T-helper 1 cell treated with Interleukin-12 subunit alpha and Interleukin-12 subunit beta and Interleukin-4 antibody, amounts not matched to agents 30 μg/mL and 1 μg/mL, for 36 hours (primary cell): ENCODE results near the gene IFNL4.
"Not testable (repeated sequence)": the region's sequence is repeated elsewhere in the genome, so short reads cannot be mapped to it uniquely, and the experiment has no call there.

Source experiments
- H3K27ac Mint-ChIP-seq: one replicate; pipeline ENCODE4 v1.8.0; 2021; ENCODE audit warnings: mild to moderate bottlenecking, mixed read lengths
- H3K27me3 Mint-ChIP-seq: one replicate; pipeline ENCODE4 v1.8.0; 2021; ENCODE audit warnings: low read depth, mixed read lengths
- H3K36me3 Mint-ChIP-seq: one replicate; pipeline ENCODE4 v1.8.0; 2021; ENCODE audit warnings: low read depth, mixed read lengths
- H3K4me1 Mint-ChIP-seq: one replicate; pipeline ENCODE4 v1.8.0; 2021; ENCODE audit warnings: low read depth, mixed read lengths
- H3K4me3 Mint-ChIP-seq: one replicate; pipeline ENCODE4 v1.8.0; 2021; ENCODE audit warnings: mild to moderate bottlenecking, moderate library complexity, mixed read lengths
- H3K9me3 Mint-ChIP-seq: one replicate; pipeline ENCODE4 v1.8.0; 2021; ENCODE audit warnings: mixed read lengths

The IFNL4 gene

DNA sequence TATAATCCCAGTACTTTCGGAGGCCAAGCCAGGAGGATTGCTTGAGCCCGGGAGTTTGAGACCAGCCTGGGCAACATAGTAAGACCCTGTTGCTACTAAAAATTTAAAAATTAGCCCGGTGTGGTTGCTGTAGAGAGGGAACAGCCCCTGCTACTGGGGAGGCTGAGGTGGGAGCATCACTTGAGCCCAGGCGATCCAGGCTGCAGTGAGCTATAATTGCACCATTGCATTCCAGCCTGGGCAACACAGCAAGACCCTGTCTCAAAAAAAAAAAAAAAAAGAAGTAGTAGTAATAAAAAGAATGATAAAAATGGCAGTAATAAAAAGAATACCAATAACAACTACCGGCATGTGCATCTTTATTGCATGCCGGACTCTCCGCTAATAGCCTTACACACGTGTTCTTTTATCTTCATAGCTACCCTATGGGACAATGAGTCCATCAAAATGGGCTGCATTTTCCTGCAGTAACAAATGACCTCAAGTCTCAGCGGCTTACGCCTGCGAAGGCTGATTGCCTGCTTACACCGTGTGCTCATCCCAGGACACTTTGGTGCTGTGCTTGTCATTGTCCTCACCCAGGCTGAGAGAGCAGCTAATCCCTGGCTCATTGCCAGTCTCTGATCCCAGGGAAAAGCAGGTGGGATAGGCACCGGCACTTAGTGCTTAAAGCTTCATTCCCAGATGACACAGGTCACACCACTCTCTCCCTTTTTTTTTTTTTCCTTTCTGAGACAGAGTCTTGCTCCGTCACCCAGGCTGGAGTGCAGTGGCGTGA is 30.2 kb downstream of the IFNL4 start:
- Mint-ChIP-seq H3K36me3 (no peaks in the 10 kb centered on the region), H3K4me1 (peaks cover 2% of the 10 kb centered on the region), H3K4me3 (no peak overlapping the region), H3K27me3 (peaks cover 18% of the 10 kb centered on the region), H3K27ac (no peak overlapping the region), H3K9me3 (no peaks in the 10 kb centered on the region)

DNA sequence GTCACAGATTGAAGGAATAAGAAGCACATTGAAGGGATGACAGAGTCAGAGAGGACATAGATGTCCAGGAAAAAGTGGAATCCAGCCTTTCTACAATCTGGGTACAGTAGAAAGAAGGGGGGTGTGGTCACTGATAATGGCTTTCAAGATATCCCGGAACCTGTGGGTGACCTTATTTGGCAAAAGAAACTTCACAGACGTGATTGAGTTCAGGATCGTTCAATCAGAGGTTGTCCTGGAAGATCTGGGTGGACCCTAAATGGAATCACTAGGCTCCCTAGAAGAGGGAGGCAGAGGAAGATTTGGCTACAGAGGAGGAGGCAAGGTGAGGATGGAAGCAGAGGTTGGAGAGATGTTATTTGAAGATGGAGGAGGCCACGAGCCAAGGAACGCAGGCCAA is 31.6 kb downstream of the IFNL4 start:
- Mint-ChIP-seq H3K27ac (no peak overlapping the region), H3K36me3 (no peaks in the 10 kb centered on the region), H3K27me3 (peaks cover 15% of the 10 kb centered on the region), H3K4me3 (no peak overlapping the region), H3K4me1 (peaks cover 2% of the 10 kb centered on the region), H3K9me3 (no peaks in the 10 kb centered on the region)

DNA sequence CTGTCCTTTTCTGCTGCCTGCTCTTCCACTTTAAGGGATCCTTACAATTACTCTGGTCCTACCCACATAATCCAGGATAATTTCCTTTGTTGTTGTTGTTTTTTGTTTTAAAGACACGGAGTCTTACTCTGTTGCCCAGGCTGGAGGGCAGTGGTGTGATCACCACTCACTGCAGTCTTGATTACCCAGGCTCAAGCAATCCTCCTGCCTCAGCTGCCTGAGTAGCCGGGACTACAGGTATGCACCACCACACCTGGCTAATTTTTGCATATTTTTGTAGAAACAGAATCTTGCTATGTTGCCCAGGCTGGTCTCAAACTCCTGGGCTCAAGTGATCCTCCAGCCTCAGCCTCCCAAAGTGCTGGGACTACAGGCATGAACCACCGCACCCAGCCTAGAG is 33.3 kb downstream of the IFNL4 start:
- H3K27ac Mint-ChIP-seq, H3K4me3 Mint-ChIP-seq, H3K27me3 Mint-ChIP-seq, H3K36me3 Mint-ChIP-seq, H3K9me3 Mint-ChIP-seq, H3K4me1 Mint-ChIP-seq: not testable (repeated sequence)

DNA sequence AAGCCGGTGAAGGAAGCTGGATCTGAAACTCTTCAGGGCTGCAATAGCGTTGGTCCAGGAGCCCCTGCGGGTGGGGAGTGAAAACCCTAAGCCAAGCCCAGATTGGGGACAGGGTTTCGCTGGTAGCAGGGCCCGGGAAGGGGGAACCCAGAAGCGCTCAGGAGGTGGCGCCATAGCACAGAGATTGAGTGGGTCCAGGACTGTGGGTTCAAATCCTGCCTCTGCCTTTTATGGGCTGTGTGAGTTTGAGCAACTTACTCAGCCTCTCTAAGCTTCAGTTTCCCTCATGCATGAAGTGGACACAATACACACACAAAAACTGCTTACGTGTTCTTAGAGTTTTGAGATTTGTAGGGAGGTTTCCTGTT is 36.3 kb downstream of the IFNL4 start:
- H3K9me3 Mint-ChIP-seq, result no peaks in the 10 kb centered on the region
- no peak overlapping the region for H3K27ac Mint-ChIP-seq
- H3K4me1 Mint-ChIP-seq, result no peaks in the 10 kb centered on the region
- H3K4me3 Mint-ChIP-seq, result no peak overlapping the region
- H3K36me3 Mint-ChIP-seq, result no peaks in the 10 kb centered on the region
- H3K27me3 Mint-ChIP-seq, result peaks cover 7% of the 10 kb centered on the region

DNA sequence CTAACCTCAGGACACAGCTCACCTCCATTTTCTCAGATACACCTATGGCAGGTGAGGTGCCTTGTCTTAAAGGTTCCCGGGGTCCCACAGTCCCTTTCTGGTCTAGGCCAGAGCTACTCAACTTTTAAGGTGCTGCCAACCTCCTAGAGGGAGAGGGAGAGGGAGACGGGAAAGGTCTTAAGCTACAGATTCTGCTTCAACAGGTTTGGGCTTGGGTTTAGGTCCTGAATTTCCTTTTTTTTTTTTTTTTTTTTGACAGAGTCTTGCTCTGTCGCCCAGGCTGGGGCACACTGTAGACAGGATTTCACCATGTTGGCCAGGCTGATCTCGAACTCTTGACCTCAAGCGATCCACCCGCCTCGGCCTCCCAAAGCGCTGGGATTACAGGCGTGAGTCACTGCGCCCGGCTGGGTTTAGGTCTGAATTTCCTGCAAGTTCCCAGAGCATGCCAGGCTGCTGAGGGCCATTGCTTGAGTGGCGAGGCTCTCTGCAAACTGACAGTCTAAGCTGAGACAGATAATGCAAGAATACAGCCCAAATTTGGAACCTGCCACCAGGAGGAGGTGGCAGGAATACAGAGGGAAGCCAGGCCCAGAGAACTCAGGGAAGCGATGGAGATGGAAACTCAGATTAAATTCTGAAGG is 36.8 kb downstream of the IFNL4 start:
- Mint-ChIP-seq H3K4me1 (no peaks in the 10 kb centered on the region), H3K36me3 (no peaks in the 10 kb centered on the region), H3K27ac (no peak overlapping the region), H3K27me3 (peaks cover 4% of the 10 kb centered on the region), H3K9me3 (no peaks in the 10 kb centered on the region), H3K4me3 (no peak overlapping the region)

DNA sequence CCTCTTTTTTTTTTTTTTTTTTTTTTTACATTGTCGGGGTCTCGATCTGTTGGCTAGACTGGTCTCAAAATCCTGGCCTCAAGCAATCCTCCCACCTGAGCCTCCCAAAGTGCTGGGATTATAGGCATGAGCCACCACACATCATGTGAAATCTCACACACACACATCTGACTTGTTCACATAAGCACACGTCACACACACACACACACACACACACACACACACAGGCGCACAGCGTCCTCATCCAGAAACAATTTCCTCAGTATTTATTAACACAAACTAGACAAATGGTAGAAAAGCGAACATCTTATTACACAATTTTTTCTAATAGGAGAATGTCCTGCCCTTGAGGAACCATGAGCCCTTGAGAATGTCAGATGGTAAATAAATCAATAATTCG is 39.5 kb downstream of the IFNL4 start:
- no peak overlapping the region for H3K4me3 Mint-ChIP-seq
- peaks cover 19% of the 10 kb centered on the region for H3K27me3 Mint-ChIP-seq
- no peak overlapping the region for H3K27ac Mint-ChIP-seq
- no peaks in the 10 kb centered on the region for H3K9me3 Mint-ChIP-seq
- H3K4me1 Mint-ChIP-seq, result no peaks in the 10 kb centered on the region
- H3K36me3 Mint-ChIP-seq, result no peaks in the 10 kb centered on the region

DNA sequence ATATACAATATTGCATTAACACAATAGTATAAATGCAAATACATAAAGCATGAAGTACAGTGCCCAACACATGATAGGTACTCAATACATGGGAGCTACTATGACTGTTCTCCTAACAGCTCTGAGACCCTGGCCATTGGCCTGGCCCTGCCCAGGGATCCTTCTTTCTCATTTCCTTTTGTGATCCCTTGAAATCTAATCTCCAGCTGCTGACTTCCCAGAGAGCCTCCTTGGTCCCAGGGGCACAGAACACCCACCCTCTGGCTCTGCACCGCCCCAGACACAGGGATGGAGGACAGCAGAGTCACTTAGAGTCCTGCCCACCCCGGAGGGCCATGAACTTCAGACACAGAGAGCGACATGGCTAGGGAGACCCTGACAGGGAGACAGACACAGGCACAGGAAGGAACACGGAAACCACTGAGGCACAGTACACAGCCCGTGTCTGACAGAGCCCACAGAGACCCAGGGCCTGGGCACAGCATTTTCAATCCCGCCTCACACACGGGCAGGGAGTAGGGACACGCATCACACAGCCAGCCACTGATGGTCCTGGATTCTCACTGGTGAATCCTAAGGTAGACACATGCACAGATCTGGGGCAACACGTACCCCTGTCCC is 40.4 kb downstream of the IFNL4 start:
- Mint-ChIP-seq H3K36me3 (no peaks in the 10 kb centered on the region), H3K27me3 (peaks cover 26% of the 10 kb centered on the region), H3K27ac (no peak overlapping the region)

DNA sequence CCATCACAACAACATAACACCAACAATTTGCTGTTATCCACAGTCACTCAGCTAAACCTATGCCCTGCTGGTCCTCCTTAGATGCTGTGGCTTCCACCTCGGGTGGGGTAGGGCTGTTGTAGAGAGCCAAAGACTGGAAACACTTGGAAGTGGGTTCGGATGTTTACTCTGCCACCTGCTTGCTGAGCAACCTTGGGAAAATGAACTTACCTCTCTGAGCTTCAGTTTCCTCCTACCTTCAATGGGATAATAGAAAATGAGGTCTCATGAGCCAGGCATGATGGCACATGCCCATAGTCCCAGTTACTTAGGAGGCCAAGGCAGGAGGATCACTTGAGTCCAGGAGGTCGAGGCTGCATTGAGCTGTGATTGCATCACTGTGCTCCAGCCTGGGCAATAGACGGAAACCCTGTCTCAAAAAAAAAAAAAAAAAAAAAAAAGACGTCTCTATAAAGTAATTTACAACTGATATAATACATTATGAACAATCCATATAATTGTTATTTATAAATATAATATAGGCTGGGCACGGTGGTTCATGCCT is 41.3 kb downstream of the IFNL4 start:
- H3K27ac Mint-ChIP-seq, result no peak overlapping the region
- H3K4me3 Mint-ChIP-seq, result no peak overlapping the region
- no peaks in the 10 kb centered on the region for H3K36me3 Mint-ChIP-seq
- peaks cover 33% of the 10 kb centered on the region for H3K27me3 Mint-ChIP-seq
- no peaks in the 10 kb centered on the region for H3K4me1 Mint-ChIP-seq
- H3K9me3 Mint-ChIP-seq, result no peaks in the 10 kb centered on the region

More for the DNA sequence above, 40.4 kb downstream of the IFNL4 start:
- H3K4me1 Mint-ChIP-seq, result no peaks in the 10 kb centered on the region
- no peaks in the 10 kb centered on the region for H3K9me3 Mint-ChIP-seq
- no peak overlapping the region for H3K4me3 Mint-ChIP-seq

DNA sequence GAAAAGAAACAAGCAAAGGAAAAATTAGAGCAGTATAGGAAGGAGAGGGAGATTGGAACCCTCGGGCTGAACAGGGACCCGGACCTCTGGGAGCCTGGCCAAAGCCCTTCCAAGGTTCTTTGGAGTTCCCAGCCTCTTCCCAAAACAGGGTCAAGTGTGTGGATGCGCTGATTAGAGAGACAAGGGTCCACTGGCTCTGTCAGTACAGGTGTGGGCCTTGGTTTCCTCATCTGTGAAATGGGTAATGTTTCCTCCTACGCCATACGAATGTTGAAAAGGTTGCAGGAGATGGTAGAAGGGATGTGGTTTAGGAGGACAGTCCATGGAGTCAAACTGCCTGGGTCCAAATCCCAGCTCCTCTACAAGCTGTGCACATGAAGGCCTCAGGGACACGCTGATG is 42.5 kb downstream of the IFNL4 start:
- Mint-ChIP-seq H3K36me3 (no peaks in the 10 kb centered on the region), H3K4me3 (no peak overlapping the region), H3K4me1 (no peaks in the 10 kb centered on the region), H3K9me3 (no peaks in the 10 kb centered on the region), H3K27ac (no peak overlapping the region), H3K27me3 (peaks cover 45% of the 10 kb centered on the region)

DNA sequence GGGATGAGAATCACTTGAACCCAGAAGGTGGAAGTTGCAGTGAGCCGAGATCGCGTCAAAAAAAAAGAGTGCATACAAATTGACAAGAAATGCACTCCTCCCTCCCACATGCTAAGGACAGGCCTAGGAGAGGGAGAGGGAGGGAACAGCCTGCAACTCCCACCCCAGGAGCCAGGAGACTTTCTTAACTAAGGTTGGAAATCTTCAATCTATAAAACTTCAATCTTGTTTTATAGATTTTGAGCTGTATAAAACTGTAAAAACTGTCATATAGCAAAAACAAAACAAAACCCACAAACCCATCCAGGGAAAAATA is 43.2 kb downstream of the IFNL4 start:
- Mint-ChIP-seq H3K27me3 (peaks cover 52% of the 10 kb centered on the region), H3K4me3 (no peak overlapping the region), H3K9me3 (no peaks in the 10 kb centered on the region), H3K36me3 (no peaks in the 10 kb centered on the region), H3K4me1 (no peaks in the 10 kb centered on the region), H3K27ac (no peak overlapping the region)

DNA sequence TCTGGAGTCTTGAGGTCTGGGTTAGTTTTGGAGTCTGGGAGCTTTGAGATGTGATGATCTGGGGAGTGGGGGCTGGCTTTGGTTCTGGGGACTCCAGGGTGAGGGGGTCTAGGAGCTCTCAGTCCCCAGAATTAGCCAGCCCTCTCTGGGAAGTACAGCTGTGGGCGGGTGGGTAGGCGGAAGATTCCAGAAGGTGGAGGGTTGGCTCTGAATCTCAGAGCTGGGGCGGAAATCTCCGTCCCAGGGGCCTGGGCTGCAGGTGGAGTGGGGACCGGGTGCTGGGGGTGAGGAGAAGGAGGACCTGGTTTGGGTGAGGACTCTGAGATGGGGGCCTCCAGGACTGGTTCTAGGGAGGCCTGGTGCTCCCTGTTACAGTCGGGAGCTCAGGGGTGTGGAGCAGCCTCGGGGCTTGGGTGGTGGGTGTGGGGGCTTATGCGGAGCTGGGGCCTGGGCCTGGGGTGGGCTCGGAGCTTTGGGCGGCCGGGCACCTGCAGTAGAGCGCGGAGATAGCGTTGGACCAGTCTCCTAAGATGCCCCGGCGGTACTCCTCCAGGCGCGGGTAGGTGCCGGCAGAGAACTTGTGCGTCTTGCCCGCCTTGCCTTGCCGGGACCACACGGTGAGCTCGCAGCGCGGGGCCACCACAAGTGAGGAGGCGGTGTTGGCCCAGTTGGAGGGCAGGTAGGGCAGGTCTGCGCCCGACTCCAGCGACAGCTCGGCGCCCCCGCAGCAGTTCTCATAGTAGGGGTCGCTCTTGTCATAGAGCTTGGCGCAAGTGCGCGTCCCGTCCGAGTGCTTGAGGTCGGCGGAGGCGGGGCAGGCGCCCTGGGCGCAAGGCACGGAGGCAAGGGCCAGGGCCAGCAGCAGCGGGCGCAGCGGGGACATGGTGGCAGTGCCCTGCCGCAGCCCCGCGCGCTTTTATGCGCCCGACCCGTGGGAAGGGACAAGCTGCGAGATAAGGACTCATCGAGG is 45.0 kb downstream of the IFNL4 start, which contains the start of gene SYCN:
Gene SYCN (minus strand): TSS at position 892 of the 970 bp plus-strand sequence. CDS start 9 bp downstream, at position 883.
- no peak within 1 kb of the TSS for H3K4me3 Mint-ChIP-seq
- peaks cover 61% of the 10 kb centered on the region for H3K27me3 Mint-ChIP-seq
- no peak within 1 kb of the TSS for H3K27ac Mint-ChIP-seq
- H3K9me3 Mint-ChIP-seq, result no peaks in the 10 kb centered on the region
- H3K36me3 Mint-ChIP-seq, result no peaks in the 10 kb centered on the region
- H3K4me1 Mint-ChIP-seq, result no peaks in the 10 kb centered on the region

DNA sequence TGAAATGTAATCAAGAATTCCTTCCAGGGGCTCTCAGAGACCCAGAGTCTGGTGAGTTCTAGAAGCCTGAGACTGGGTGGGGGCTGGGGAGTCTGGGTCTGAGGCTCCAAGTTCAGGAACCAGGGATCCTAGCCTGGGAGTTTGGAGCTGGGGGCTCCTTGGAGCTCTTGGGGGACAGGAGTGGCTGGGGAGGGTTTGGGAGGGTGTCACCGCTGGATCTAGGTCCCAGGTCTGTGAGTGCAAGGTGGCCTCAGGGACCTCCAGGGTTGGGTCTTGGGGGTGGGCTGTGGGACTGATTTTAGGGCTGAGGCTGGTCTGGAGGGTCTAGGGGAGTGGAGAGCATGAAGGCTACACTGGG is 45.7 kb downstream of the IFNL4 start:
- Mint-ChIP-seq H3K4me1 (no peaks in the 10 kb centered on the region), H3K27me3 (peaks cover 67% of the 10 kb centered on the region), H3K36me3 (no peaks in the 10 kb centered on the region), H3K9me3 (no peaks in the 10 kb centered on the region), H3K27ac (no peak overlapping the region), H3K4me3 (no peak overlapping the region)

DNA sequence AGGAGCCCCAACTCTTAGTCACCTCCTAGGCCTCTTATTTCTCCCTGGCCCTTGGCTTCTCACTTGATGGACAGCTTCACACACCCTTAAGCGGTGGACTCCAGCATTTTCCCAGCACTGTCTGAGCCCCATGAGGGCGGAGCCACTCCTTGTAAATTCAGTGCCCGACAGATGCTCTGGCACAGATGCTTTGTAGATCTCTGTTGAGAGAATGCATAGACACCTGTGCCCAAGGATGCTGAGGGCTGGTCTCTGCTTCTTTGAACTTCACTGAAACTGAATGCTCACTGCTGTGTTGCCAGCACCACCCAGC is 47.9 kb downstream of the IFNL4 start:
- no peak overlapping the region for H3K27ac Mint-ChIP-seq
- no peak overlapping the region for H3K4me3 Mint-ChIP-seq
- H3K4me1 Mint-ChIP-seq, result peaks cover 5% of the 10 kb centered on the region
- H3K9me3 Mint-ChIP-seq, result no peaks in the 10 kb centered on the region
- peaks cover 1% of the 10 kb centered on the region for H3K36me3 Mint-ChIP-seq
- peaks cover 81% of the 10 kb centered on the region for H3K27me3 Mint-ChIP-seq

DNA sequence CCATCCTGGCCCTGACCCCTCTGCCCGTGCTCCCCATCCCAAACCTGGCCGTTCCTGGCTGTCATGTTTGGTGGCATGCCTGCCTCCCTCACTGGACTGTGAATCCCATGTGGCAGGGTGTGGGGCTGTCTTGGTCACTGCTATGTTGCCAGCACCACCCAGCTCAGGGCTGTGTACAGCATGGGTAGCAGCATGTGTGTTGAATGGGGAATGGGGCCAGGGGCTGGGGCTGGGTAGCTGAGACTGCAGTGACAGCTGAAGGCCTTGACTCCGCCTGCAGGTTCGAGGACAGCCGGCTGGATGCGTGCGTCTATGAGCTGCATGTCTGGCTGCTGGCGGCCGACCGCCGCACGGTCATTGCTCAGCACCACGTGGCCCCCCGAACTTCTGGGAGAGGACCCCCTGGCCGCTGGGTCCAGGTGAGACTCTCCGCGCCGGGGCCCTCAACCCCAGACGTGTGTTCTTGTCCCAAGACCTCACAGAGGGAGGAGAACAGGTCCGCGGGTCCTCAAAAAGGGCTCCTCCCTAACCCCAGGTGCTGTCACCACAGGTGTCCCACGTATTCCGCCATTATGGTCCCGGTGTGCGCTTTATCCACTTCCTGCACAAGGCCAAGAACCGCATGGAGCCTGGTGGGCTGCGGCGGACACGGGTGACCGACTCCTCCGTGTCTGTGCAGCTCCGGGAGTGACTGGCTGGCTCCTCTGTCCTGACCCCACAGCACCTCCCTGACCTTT is 48.4 kb downstream of the IFNL4 start:
- peaks cover 5% of the 10 kb centered on the region for H3K4me1 Mint-ChIP-seq
- H3K27ac Mint-ChIP-seq, result no peak overlapping the region
- H3K36me3 Mint-ChIP-seq, result peaks cover 1% of the 10 kb centered on the region
- H3K9me3 Mint-ChIP-seq, result no peaks in the 10 kb centered on the region
- peaks cover 83% of the 10 kb centered on the region for H3K27me3 Mint-ChIP-seq
- H3K4me3 Mint-ChIP-seq, result no peak overlapping the region
